ENCODE results near the gene IGF2R.
"Not testable (repeated sequence)": the region's sequence is repeated elsewhere in the genome, so short reads cannot be mapped to it uniquely, and the experiment has no call there.

IGF2R gene, protein sequence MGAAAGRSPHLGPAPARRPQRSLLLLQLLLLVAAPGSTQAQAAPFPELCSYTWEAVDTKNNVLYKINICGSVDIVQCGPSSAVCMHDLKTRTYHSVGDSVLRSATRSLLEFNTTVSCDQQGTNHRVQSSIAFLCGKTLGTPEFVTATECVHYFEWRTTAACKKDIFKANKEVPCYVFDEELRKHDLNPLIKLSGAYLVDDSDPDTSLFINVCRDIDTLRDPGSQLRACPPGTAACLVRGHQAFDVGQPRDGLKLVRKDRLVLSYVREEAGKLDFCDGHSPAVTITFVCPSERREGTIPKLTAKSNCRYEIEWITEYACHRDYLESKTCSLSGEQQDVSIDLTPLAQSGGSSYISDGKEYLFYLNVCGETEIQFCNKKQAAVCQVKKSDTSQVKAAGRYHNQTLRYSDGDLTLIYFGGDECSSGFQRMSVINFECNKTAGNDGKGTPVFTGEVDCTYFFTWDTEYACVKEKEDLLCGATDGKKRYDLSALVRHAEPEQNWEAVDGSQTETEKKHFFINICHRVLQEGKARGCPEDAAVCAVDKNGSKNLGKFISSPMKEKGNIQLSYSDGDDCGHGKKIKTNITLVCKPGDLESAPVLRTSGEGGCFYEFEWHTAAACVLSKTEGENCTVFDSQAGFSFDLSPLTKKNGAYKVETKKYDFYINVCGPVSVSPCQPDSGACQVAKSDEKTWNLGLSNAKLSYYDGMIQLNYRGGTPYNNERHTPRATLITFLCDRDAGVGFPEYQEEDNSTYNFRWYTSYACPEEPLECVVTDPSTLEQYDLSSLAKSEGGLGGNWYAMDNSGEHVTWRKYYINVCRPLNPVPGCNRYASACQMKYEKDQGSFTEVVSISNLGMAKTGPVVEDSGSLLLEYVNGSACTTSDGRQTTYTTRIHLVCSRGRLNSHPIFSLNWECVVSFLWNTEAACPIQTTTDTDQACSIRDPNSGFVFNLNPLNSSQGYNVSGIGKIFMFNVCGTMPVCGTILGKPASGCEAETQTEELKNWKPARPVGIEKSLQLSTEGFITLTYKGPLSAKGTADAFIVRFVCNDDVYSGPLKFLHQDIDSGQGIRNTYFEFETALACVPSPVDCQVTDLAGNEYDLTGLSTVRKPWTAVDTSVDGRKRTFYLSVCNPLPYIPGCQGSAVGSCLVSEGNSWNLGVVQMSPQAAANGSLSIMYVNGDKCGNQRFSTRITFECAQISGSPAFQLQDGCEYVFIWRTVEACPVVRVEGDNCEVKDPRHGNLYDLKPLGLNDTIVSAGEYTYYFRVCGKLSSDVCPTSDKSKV (N-terminal part only)

DNA sequence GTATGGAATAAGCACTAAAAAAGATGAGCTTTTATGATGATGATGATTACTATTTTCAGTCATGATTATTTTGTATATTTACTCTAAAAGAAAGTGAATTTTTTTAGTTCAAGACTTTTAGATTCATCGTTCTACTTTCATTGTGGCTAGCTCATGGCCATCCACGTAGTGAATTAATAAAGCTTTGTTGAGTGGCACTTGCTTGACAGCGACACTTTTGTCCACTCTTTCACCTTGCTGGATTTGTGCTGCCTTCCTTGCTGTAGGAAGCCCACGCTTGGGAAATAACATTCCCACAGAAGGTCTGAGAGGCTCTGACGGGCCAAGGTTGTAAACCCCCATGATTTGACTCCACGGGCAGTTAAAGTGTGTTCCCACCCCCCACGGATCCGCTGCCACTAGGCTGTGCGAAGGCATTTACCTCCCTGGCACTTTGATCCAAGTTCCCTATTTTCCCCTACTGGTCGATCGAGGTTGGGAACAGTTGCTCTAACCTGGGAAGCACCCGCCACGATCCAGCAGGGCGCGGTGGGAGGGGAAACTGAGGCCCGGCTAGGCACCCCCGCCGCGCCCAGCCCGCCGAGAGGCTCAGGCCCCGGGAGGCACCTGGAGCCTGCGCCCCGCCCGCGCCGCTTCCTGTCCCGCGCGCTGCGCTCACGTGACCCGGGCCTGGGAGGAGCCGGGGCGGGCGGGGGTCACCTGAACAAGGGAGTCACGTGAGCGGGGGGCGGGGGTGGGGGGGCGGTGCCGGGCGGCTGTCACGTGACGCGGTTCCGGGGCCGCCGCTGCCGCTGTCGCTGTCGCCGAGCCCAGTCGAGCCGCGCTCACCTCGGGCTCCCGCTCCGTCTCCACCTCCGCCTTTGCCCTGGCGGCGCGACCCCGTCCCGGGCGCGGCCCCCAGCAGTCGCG is at the start of gene IGF2R:
IGF2R (plus strand) TSS at position 788 of the 909 bp plus-strand sequence. CDS start 165 bp downstream, outside the sequence.
- peak; percentile 97 for DNase-seq

DNA sequence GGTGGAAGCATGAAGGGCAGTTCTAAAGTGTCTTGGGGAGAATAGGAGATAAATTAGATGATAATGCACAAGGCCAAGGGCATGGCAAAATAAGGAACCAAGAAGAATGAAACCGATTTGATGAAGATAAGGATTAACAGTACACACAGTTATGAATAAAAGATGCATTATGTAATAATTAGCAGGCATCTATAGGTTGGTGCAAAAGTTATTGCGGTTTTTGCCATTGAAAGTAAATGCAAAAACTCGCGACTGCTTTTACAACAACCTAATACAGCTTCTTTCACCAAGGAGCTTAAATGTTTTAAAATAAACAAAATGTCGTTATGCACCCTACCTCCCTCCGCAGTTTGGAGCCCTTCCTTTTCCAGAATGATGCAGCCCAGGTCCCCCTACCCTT is 49.1 kb upstream of the IGF2R start:
- no peak for DNase-seq

DNA sequence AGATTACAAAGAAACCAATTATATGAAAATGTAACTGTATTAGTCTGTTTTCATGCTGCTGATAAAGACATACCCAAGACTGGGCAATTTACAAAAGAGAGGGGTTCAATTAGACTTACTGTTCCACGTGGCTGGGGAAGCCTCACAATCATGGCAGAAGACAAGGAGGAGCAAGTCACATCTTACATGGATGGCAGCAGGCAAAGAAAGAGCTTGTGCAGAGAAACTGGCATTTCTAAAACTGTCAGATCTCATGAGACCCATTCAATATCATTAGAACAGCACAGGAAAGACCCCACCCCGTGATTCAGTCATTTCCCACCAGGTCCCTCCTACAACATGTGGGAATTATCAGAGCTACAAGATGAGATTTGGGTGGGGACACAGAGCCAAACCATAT is 44.7 kb upstream of the IGF2R start:
- not testable (repeated sequence) for DNase-seq

DNA sequence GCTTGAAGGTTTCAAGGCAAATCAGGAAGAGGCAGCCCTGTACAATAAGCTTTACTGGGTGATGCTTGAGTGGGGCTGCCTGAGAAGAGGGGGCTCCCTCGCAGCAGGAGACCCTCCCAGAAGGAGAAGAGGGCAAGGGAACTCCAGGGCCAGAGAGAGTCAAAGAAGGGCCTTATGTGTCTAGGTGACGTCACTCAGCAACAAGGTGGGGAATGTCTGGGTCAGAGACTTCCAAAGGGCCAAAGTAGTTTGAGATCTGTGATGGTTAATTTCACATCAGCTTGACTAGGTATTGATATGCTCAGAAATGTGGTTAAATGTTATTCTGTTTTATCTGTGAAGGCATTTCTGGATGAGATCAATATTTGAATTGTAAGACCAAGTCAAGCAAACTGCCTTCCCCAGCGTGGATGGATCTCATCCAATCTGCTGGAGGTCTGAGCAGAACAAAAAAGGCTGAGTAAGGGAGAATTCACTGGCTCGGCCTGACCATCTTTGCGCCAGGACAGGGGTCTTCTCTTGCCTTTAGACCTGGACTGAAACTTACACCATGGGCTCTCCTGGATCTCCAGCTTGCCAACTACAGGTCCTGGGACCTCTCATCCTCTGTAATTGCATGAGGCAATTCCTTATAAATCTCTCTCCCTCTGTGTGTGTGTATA is 42.2 kb upstream of the IGF2R start:
- no peak for DNase-seq

DNA sequence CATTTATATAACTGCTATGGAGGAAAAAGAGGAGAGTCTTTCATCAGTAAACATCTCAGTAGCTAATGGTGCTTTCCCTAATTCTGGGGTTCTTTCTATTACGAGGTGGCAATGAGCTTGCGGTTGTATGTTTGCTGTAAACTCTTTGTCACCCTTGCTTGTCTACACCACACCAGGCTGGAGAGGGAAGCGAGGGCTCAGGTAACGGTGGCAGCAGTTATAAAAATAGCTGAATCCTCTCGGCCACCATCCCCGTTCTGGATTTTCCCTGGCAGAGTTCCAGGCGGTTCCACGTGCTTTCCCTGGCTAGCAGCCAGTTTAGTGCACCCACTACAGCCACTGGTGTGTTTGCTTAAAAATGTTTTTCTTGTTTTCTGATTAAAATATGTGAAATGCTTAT is 39.1 kb upstream of the IGF2R start:
- DNase-seq = peak; percentile 46

DNA sequence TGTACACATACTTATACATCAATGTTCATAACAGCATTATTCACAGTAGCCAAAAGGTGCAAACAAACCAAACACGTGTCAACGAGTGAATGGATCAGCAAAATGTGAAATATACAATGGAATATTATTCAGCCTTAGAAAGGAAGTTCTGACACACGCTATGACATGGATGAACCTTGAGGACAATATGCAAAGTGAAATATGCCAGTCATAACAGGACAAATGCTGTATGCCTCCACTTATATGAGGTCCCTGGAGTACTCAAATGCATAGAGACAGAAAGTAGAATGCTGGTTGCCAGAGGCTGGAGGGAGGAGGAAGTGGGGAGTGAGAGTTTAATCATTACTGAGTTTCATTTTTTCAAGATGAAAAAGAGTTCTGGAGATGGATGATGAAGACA is 37.8 kb upstream of the IGF2R start:
- no peak for DNase-seq

DNA sequence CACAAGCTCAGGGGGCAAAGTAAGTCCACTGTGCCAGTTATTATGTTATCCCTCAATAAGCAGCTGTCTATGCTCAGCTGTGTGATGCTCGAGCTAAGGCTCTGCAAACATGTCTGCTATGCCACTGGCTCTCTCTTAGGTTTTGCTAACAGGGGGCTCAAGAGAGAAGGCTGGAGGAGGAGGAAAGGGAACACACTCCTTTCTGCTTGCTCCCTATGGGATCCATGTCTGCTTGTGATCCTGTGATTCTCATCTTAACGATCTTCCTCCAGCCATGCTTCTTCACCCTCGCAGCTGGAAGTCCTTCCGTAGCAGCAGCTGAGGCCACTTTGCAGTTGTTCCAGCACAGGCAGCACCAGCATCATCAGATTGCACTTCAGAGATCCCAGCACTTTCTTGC is 37.0 kb upstream of the IGF2R start:
- DNase-seq = no peak

DNA sequence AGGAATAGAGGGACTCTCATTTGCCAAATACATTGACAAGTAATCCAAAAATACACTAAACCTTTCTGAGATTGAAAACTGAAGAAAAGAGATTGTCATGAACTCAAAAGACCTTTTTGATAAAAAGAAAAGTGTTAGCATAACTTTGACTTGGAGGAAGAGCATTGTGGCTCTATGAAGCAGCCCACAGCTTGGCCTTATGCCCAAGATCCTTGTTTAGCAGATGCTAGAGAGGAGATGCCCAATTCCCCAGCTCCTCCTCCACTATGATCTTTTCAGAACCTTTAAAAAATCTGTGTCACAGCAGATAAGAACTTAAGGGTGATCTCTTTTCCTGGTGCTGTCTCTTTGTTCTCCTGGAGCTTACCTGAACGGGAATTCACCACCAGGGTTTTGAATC is 35.8 kb upstream of the IGF2R start:
- DNase-seq = no peak

DNA sequence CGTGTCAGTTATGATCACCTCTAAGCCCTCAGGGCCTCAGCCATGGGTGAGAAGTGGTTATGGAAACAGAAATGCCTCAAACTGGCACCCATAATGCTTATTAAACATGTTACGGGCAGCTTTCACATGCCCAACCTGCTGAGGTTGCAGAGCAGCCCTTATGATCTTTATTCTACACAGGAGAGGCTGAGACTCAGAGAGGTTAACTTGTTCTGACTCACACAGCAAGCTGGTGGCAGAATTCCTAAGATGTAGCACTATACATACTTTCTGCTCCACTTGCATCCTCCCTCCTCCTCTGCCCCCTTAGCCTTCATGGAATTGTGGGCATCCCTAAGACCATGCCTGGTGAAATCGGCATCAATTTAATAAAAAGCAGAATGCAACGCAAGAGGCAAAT is 34.7 kb upstream of the IGF2R start:
- no peak for DNase-seq

DNA sequence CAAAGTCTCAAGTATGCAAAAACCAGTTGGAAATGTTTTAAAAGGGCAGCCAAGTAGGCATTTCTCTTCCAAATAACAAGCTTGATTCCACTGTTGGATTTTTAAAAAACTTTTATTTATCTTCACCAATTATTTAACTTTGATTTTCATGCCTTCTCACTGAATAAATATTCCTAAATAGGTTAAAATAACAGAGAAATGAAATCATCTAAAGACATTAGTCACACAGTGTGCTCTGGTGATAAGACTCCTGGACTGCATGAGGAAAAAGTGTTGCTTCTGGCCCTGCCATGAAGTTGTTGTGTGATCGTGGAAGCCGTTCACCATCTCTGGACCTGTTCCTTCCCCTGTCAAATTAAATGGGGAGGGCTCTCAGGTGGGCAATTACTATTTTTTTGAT is 33.8 kb upstream of the IGF2R start:
- no peak for DNase-seq

DNA sequence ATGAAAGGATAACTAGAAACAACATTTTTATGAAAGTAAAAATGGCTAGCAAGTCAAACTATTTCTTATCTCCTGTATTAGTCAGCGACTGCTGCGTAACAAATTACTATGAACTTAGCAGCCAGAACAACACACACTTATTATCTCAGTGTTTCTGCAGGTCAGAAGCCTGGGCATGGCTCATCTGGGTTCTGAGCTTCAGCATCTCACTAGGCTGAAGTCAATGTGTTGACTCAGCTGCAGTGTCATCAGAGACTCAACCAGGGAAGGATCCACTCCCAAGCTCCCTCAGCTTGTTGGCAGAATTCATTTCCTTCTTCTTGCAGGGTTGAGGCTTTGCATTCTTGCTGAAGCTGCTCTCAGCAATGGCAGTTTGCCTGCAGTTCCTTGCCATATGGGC is 33.2 kb upstream of the IGF2R start:
- no peak for DNase-seq

DNA sequence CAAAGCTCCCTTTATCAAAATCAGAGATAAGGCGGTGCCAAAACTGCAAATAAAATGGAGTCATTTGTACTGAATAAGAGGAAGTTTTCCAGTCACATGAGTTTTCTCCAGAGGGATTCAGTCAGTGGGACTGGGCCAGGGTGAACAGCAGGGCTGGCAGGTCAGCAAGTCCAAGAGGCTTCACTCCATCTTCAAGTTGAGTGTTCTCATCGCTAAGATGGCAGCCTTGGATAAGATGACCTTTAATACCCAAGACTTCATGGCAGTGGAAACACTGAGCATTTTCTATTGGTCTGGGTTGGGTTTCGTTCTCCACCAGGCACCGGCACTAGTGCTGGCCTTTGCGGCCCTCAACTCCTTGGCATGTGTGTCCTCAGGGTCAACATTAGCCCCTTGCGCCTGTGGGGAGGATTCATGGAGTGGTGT is 29.3 kb upstream of the IGF2R start:
- DNase-seq = no peak

DNA sequence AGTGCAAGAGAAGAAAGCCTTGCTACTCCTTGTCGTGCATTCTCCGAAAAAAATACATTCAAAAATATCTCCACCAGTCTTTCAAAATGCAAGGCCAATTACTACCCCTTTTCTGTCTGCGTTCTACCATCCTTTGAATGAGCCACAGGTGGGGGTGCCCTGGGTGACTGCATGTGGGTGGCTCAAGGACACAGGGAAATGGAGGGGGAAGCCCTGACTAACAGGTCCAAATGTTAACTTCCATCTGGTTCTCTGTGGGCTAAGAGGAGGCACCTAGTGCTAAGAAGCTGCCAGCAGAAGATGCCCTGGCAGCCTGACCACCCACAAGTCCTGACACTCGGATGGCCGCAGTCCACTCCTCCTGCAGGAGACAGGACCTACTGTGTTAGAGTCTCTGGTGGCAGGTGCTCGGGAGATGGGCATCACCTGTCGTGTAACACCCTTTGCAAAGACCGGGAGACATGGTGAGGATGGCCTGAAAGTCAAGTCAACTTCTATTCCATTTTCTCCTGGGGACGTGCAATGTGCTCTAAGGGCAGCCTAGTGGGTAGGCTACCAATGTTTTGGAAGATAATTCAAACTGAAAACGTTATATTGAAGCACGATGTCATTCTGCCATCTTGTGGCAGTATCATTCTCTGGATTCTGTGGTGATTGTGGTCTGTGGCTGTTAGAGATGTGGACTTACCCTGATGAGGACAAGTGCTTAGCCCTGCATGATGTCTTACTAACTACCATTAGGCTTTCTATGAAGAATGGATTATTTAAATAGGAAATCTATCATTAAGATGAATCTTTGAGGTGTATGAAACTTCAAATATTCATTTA is 27.4 kb upstream of the IGF2R start:
- peak; percentile 33 for DNase-seq

DNA sequence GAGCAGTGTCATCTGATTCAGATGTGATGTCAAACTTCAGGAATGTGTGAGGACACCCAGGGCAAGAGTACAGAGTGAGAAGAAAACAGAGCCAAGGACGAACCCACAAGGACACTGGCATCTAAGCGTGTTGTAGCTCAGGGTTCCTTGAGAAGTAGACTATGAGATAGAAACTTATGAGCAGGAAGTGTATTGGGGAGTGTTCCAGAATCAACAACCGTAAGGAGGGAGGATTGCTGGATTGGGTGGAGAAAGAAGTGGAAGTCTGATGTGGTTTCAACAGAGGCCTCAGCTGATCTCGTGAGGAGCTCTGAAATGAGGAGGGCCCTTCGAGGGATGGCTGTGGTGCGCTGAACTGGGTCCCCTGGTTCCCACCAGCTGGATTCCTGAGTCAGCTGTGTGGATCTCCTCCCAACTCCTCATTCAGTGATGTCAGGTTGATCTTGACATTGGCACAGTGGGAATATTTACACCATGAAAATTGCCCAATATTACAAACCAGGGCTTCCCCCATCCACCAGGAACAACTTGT is 25.7 kb upstream of the IGF2R start:
- no peak for DNase-seq

DNA sequence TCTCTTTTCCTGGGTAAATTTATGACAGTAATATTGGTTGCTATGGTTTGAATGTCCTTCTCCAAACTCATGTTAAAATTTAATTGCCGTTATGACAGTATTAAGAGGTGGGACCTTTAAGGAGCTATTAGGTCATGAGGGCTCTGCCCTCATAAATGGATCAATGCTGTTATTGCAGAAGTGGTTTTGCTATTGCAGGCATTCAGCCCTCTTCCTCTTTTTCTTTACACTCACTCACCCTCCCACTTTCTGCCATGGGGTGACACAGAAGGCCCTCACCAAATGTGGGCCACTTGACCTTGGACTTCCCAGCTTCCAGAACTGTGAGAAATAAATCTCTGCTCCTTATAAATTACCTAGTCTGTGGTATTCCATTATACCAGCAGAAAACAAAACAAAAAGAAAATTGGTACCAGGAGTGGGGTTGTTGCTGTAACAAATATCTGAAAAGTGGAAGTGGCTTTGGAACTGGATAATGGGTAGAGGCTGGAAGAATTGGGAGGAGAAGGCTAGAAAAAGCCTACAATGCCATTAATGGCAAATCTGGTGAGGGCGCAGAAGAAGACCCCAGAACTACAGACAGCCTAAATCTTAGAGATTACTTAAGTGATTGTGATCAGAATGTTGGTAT is 24.8 kb upstream of the IGF2R start:
- no peak for DNase-seq

DNA sequence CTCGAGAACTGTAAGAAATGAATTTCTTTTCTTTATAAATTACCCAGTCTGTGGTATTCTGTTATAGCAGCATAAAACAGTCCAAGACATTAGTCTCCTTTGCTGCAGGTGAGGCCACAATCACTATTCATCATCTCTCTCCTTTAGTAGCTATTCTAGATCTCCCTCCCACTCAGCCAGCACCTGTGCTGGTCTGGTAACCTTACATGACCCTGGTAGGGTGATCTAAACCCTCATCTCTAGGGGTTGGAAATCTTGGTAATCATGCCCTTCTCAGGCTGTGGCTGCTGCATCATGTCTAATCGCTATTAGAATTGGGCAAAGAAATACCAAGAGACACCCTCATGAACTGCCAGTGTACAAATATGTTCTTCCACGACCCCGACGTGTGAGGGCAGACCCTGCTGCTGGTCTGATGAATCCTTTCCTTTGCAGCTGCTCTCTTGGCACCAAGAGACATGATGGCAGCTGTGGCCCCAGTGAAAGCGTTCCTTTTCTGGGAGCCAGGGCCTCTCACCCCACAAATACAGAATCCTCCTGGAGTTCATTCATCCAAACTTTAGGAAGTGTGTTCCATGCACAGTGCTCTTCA is 23.0 kb upstream of the IGF2R start:
- no peak for DNase-seq

DNA sequence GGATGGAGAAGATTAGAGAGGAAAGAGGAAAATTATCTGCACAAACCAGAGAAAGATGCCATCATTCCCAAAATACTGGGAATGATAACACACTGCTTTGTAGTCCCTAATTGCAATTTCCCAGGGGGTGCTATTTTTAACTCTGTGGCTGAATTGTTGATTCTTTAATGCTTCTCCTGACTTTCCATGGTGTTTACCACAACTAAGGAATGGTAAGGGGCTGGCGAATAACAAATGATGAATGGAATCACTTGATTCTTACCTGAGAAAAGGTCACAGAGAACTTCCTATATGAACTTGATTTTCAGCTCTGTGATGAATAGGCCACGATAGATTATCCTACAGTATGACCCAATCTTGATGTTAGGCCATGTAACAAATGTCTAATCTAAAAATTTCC is 22.0 kb upstream of the IGF2R start:
- DNase-seq = no peak

DNA sequence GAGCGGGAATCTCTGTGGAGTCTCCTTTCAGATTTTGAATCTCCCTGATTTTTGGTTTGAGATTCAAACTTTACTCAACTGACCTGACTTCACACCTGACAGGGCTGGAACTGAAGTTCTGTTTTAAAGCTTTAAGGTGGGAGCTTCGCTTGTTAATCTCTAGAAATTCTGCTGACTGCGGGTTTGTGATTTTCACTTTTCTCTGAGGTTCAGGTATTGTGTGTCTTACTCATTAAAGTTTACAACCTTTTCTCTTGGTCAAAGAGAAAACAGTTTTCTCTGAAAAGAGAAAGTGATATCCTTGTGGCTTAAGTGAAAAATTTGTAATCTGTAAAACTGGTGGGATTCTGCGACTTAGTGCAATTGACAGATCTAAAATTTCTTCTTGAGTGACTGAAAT is 20.7 kb upstream of the IGF2R start:
- no peak for DNase-seq

DNA sequence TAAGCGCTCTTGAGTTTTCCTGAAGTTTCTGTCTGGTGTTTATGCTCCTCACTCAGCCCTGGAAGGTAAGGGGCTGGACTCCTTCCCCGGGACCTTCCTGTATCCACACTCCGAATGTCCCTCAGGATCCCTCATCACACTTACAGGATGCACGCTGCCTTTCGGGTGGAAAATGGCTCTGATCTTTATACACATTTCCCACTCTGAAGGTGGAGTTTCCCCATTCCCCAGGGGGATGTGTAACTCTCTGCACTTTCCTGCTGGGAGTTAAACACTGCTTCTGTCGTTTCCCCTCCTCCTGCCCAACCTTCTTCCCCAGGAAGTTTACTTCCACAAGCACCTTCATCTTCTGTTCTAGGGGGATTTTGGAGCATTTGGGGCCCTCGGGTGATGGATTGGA is 17.1 kb upstream of the IGF2R start:
- no peak for DNase-seq
